Astrocyte (in vitro differentiated cells and primary cell): Measurements from ENCODE around the gene PRR15L. TPM values are rescaled to one million over a fixed set of nuclear protein-coding genes. Genes with fewer than 3 reads are reported as not detected.

Experiments
- DNase-seq: peaks from one replicate; pipeline ENCODE4 v3.0.0-alpha.2; 2010; ENCODE audit warnings: low read depth
- FAIRE-seq: peaks from 2 replicates; lab custom pipeline; 2011; peaks lifted over from hg19 to GRCh38; lab: Jason Lieb, UNC
- H2AFZ ChIP-seq: 2 replicates; pipeline ENCODE4 v1.6.0; 2012; ENCODE audit warnings: low read depth, low read length, inconsistent platforms
- H3K27ac ChIP-seq: 2 replicates; pipeline ENCODE4 v1.5.1; 2011; ENCODE audit warnings: low read depth, low read length, inconsistent platforms
- H3K27me3 ChIP-seq: 2 replicates; pipeline ENCODE4 v1.6.0; 2011; ENCODE audit warnings: low read length, inconsistent platforms; ENCODE audit not compliant: insufficient read depth
- H3K36me3 ChIP-seq: 2 replicates; pipeline ENCODE4 v1.5.1; 2011; ENCODE audit warnings: low read length, inconsistent platforms; ENCODE audit not compliant: insufficient read depth
- H3K4me1 ChIP-seq: 2 replicates; pipeline ENCODE4 v1.5.1; 2011; ENCODE audit warnings: low read length, inconsistent platforms; ENCODE audit not compliant: insufficient read depth
- H3K4me2 ChIP-seq: 2 replicates; pipeline ENCODE4 v1.6.0; 2012; ENCODE audit warnings: low read length, inconsistent platforms
- H3K4me3 ChIP-seq: 2 replicates; pipeline ENCODE4 v1.5.1; 2011; ENCODE audit warnings: low read depth, mild to moderate bottlenecking, low read length, inconsistent platforms; ENCODE audit not compliant: insufficient read depth
- H3K79me2 ChIP-seq: 2 replicates; pipeline ENCODE4 v1.6.0; 2012; ENCODE audit warnings: mild to moderate bottlenecking, low read length, inconsistent platforms; ENCODE audit not compliant: insufficient read depth
- H3K9ac ChIP-seq: 2 replicates; pipeline ENCODE4 v1.6.0; 2012; ENCODE audit warnings: mild to moderate bottlenecking, low read length, inconsistent platforms
- H3K9me3 ChIP-seq: 2 replicates; pipeline ENCODE4 v1.5.1; 2012; ENCODE audit warnings: low read depth, mild to moderate bottlenecking, low read length, inconsistent platforms; ENCODE audit not compliant: insufficient read depth
- H4K20me1 ChIP-seq: 2 replicates; pipeline ENCODE4 v1.6.0; 2012; ENCODE audit warnings: low read length, inconsistent platforms; ENCODE audit not compliant: insufficient read depth
- H3K27ac Mint-ChIP-seq: one replicate; pipeline ENCODE4 v1.8.0; 2021; ENCODE audit warnings: mild to moderate bottlenecking, mixed read lengths; ENCODE audit not compliant: unreplicated experiment
- H3K27me3 Mint-ChIP-seq: one replicate; pipeline ENCODE4 v1.8.0; 2021; ENCODE audit warnings: low read depth, mixed read lengths; ENCODE audit not compliant: unreplicated experiment
- H3K36me3 Mint-ChIP-seq: one replicate; pipeline ENCODE4 v1.8.0; 2021; ENCODE audit warnings: low read depth, mixed read lengths; ENCODE audit not compliant: unreplicated experiment
- H3K4me1 Mint-ChIP-seq: one replicate; pipeline ENCODE4 v1.8.0; 2021; ENCODE audit warnings: low read depth, mixed read lengths; ENCODE audit not compliant: unreplicated experiment
- H3K4me3 Mint-ChIP-seq: one replicate; pipeline ENCODE4 v1.8.0; 2021; ENCODE audit warnings: mild to moderate bottlenecking, moderate library complexity, mixed read lengths; ENCODE audit not compliant: unreplicated experiment
- H3K9me3 Mint-ChIP-seq: one replicate; pipeline ENCODE4 v1.8.0; 2021; ENCODE audit warnings: mild to moderate bottlenecking, mixed read lengths; ENCODE audit not compliant: unreplicated experiment
- CTCF ChIP-seq: IDR thresholded peaks from 2 replicates; pipeline ENCODE4 v1.5.1; 2011; ENCODE audit warnings: low read depth, mild to moderate bottlenecking, inconsistent platforms, low read length, moderate library complexity; ENCODE audit not compliant: insufficient read depth
- EZH2 ChIP-seq: IDR thresholded peaks from 2 replicates; pipeline ENCODE4 v1.6.1; 2012; ENCODE audit warnings: mild to moderate bottlenecking, low read length, inconsistent platforms; ENCODE audit not compliant: insufficient read depth
- total RNA-seq: library from RNA; stranded (reverse); gene quantifications from 2 replicates; pipeline ENCODE4 v1.2.1, GENCODE V29; 2021

Gene PRR15L
- total RNA-seq, 1 donor from 2014 or later: not detected

- no peaks in the 10 kb centered on the region for H3K9me3 ChIP-seq
- H3K27ac ChIP-seq: no peak overlapping the region
- DNase-seq: no peak
- no peak overlapping the region for H2AFZ ChIP-seq
- H4K20me1 ChIP-seq: no peaks in the 10 kb centered on the region
- Mint-ChIP-seq H3K4me3 (no peak overlapping the region), H3K9me3 (no peaks in the 10 kb centered on the region), H3K27ac (no peak overlapping the region), H3K4me1 (peaks cover 6% of the 10 kb centered on the region), H3K27me3 (peaks cover 1% of the 10 kb centered on the region), H3K36me3 (no peaks in the 10 kb centered on the region)
- no peaks in the 10 kb centered on the region for H3K27me3 ChIP-seq
- H3K4me1 ChIP-seq: no peaks in the 10 kb centered on the region
- H3K4me3 ChIP-seq: no peak overlapping the region
- H3K4me2 ChIP-seq: no peak overlapping the region
- no peak for TF ChIP-seq EZH2
- no peak for TF ChIP-seq CTCF
- no peaks in the 10 kb centered on the region for H3K36me3 ChIP-seq
- H3K9ac ChIP-seq: no peak overlapping the region
- FAIRE-seq: no peak
- H3K79me2 ChIP-seq: no peaks in the 10 kb centered on the region
Observed at GRCh38 chr17:47996201-47996600, 38.5 kb upstream of the PRR15L start.

GRCh38 chr17:47995241-47995935, 37.7 kb upstream of the PRR15L start:
- Mint-ChIP-seq H3K9me3 (no peaks in the 10 kb centered on the region), H3K4me3 (no peak overlapping the region), H3K4me1 (peaks cover 6% of the 10 kb centered on the region), H3K27ac (no peak overlapping the region), H3K36me3 (no peaks in the 10 kb centered on the region), H3K27me3 (peaks cover 1% of the 10 kb centered on the region)
- DNase-seq (no peak), FAIRE-seq (no peak)
- no peaks in the 10 kb centered on the region for H3K9me3 ChIP-seq
- TF ChIP-seq CTCF (no peak), EZH2 (no peak)
- no peak overlapping the region for H2AFZ ChIP-seq
- H3K27ac ChIP-seq: no peak overlapping the region
- no peaks in the 10 kb centered on the region for H3K36me3 ChIP-seq
- H3K79me2 ChIP-seq: no peaks in the 10 kb centered on the region
- no peaks in the 10 kb centered on the region for H3K27me3 ChIP-seq
- no peak overlapping the region for H3K9ac ChIP-seq
- H3K4me2 ChIP-seq: no peak overlapping the region
- H4K20me1 ChIP-seq: no peaks in the 10 kb centered on the region
- no peaks in the 10 kb centered on the region for H3K4me1 ChIP-seq
- H3K4me3 ChIP-seq: no peak overlapping the region

GRCh38 chr17:47994724-47995123, 37.0 kb upstream of the PRR15L start:
- peaks cover 6% of the 10 kb centered on the region for H3K4me1 Mint-ChIP-seq

More at GRCh38 chr17:47994724-47995123, 37.0 kb upstream of the PRR15L start:
- Mint-ChIP-seq H3K4me3 (no peak overlapping the region), H3K9me3 (no peaks in the 10 kb centered on the region), H3K27me3 (peaks cover 1% of the 10 kb centered on the region), H3K27ac (no peak overlapping the region), H3K36me3 (no peaks in the 10 kb centered on the region)
- no peaks in the 10 kb centered on the region for H3K4me1 ChIP-seq
- no peaks in the 10 kb centered on the region for H3K9me3 ChIP-seq
- no peaks in the 10 kb centered on the region for H3K27me3 ChIP-seq
- H3K79me2 ChIP-seq: no peaks in the 10 kb centered on the region
- TF ChIP-seq CTCF (no peak), EZH2 (no peak)
- DNase-seq (no peak), FAIRE-seq (no peak)
- H3K4me2 ChIP-seq: no peak overlapping the region
- H3K36me3 ChIP-seq: no peaks in the 10 kb centered on the region
- no peak overlapping the region for H3K4me3 ChIP-seq
- H4K20me1 ChIP-seq: no peaks in the 10 kb centered on the region
- no peak overlapping the region for H2AFZ ChIP-seq
- no peak overlapping the region for H3K27ac ChIP-seq
- no peak overlapping the region for H3K9ac ChIP-seq
